ENCODE data around the gene MND1.
"Not testable (repeated sequence)": the region's sequence is repeated elsewhere in the genome, so short reads cannot be mapped to it uniquely, and the experiment has no call there.

The MND1 gene

GRCh38 chr4:153440475-153440874 lies 96.0 kb downstream of the MND1 start:
- peak; percentile 71 for DNase-seq (ENCODE audit: low spot score)

GRCh38 chr4:153447175-153447905 lies 102.9 kb downstream of the MND1 start:
- no peak for DNase-seq (ENCODE audit: low spot score)

GRCh38 chr4:153448003-153448731 lies 103.7 kb downstream of the MND1 start:
- DNase-seq (ENCODE audit: low spot score), result no peak

GRCh38 chr4:153449338-153449737 lies 104.8 kb downstream of the MND1 start:
- no peak for DNase-seq (ENCODE audit: low spot score)

- no peak for DNase-seq (ENCODE audit: low spot score)
Observed at GRCh38 chr4:153450544-153450917, 106.0 kb downstream of the MND1 start.

- not testable (repeated sequence) for DNase-seq (ENCODE audit: low spot score)
Observed at GRCh38 chr4:153451145-153451544, 106.7 kb downstream of the MND1 start.

- no peak for DNase-seq (ENCODE audit: low spot score)
Observed at GRCh38 chr4:153451911-153452657, 107.6 kb downstream of the MND1 start.

GRCh38 chr4:153452658-153453378 lies 108.3 kb downstream of the MND1 start:
- no peak for DNase-seq (ENCODE audit: low spot score)

- DNase-seq (ENCODE audit: low spot score), result no peak
Observed at GRCh38 chr4:153453402-153453801, 108.9 kb downstream of the MND1 start.

GRCh38 chr4:153458969-153459368 lies 114.5 kb downstream of the MND1 start:
- no peak for DNase-seq (ENCODE audit: low spot score)

GRCh38 chr4:153461549-153461948 lies 117.1 kb downstream of the MND1 start:
- DNase-seq (ENCODE audit: low spot score), result not testable (repeated sequence)

- DNase-seq (ENCODE audit: low spot score), result peak; percentile 46
Observed at GRCh38 chr4:153464068-153464467, 119.6 kb downstream of the MND1 start.
